Fibroblast of upper back skin (primary cell): Measurements from ENCODE around the gene ZNF148.

ENCODE experiments used
- DNase-seq: peaks from one replicate; pipeline ENCODE4 v3.0.0-alpha.2; 2013

Gene ZNF148

GRCh38 chr3:125189378-125190165, 185.6 kb downstream of the ZNF148 start:
- no peak for DNase-seq

- no peak for DNase-seq
These were observed 186.2 kb downstream of the ZNF148 start for GRCh38 chr3:125188955-125189354.

- DNase-seq = no peak
These were observed 187.6 kb downstream of the ZNF148 start for GRCh38 chr3:125187599-125187910.

GRCh38 chr3:125186800-125187598, 188.1 kb downstream of the ZNF148 start:
- no peak for DNase-seq

GRCh38 chr3:125186261-125186787, 188.8 kb downstream of the ZNF148 start:
- peak; percentile 35 for DNase-seq

GRCh38 chr3:125185805-125186204, 189.3 kb downstream of the ZNF148 start:
- DNase-seq = no peak

GRCh38 chr3:125179884-125180240, 195.3 kb downstream of the ZNF148 start:
- DNase-seq = no peak

- DNase-seq = no peak
These were observed 195.8 kb downstream of the ZNF148 start for GRCh38 chr3:125179143-125179883.

- no peak for DNase-seq
These were observed 197.4 kb downstream of the ZNF148 start for GRCh38 chr3:125177746-125178145.
